Naive thymus-derived CD4-positive, alpha-beta T cell (primary cell): ENCODE results near the gene ZNF212. TPM values are rescaled to one million over a fixed set of nuclear protein-coding genes. Genes with fewer than 3 reads are reported as not detected.

Experiments
- ATAC-seq: fragments of 150-1000 bp; cut with Tn5 transposase; 2 replicates; pipeline ENCODE4 v1.10.0; 2021; ENCODE audit warnings: mild to moderate bottlenecking, moderate library complexity
- CTCF ChIA-PET: fragments of 350-600 bp; sonication (Branson Sonifier 250); formaldehyde crosslinking; loops from one replicate; lab custom pipeline; 2021; ENCODE audit warnings: antibody characterized with exemption; lab: Charles Lee
- POLR2A ChIA-PET: fragments of 350-600 bp; sonication (Branson Sonifier 250); formaldehyde crosslinking; loops from one replicate; lab custom pipeline; 2021; ENCODE audit warnings: antibody characterized with exemption, inconsistent platforms; lab: Charles Lee
- DNase-seq, 9 donors: peaks; one replicate each; pipeline versions ENCODE4 v3.0.0 to v3.0.0-alpha.2; 2020 to 2022; ENCODE audit warnings: mixed read lengths in 1 of 9
- H3K27ac ChIP-seq: one replicate; pipeline ENCODE4 v1.7.0; 2013; ENCODE audit warnings: mild to moderate bottlenecking, low read depth, low read length, moderate library complexity
- H3K27me3 ChIP-seq, 2 donors: one replicate each; pipeline ENCODE4 v1.7.0; 2013; ENCODE audit warnings: low read length in 2 of 2, mild to moderate bottlenecking in 2 of 2, moderate library complexity in 2 of 2; ENCODE audit not compliant: control insufficient read depth in 2 of 2, insufficient read depth in 2 of 2
- H3K36me3 ChIP-seq, 3 experiments: 1 replicate in 2 of 3; 2 replicates in 1 of 3; pipeline ENCODE4 v1.7.0; 2013; ENCODE audit warnings: low read length in 3 of 3, mild to moderate bottlenecking in 3 of 3, moderate library complexity in 1 of 3; ENCODE audit not compliant: insufficient read depth in 3 of 3, control insufficient read depth in 2 of 3
- H3K4me1 ChIP-seq, 2 donors: one replicate each; pipeline ENCODE4 v1.7.0; 2013; ENCODE audit warnings: low read length in 2 of 2, mild to moderate bottlenecking in 2 of 2, moderate library complexity in 1 of 2; ENCODE audit not compliant: control insufficient read depth in 2 of 2, insufficient read depth in 2 of 2
- H3K4me3 ChIP-seq: 2 replicates; pipeline ENCODE4 v1.7.0; 2013; ENCODE audit warnings: mild to moderate bottlenecking, low read length
- H3K9me3 ChIP-seq, 3 experiments: 1 replicate in 2 of 3; 2 replicates in 1 of 3; pipeline ENCODE4 v1.7.0; 2013; ENCODE audit warnings: low read length in 3 of 3; ENCODE audit not compliant: control insufficient read depth in 2 of 3
- H3K27ac Mint-ChIP-seq, 9 donors: one replicate each; pipeline ENCODE4 v1.8.0; 2020 to 2022; ENCODE audit warnings: mixed read lengths in 9 of 9, mild to moderate bottlenecking in 8 of 9, moderate library complexity in 5 of 9, inconsistent platforms in 2 of 9
- H3K27me3 Mint-ChIP-seq, 5 donors: one replicate each; pipeline ENCODE4 v1.8.0; 2021 to 2022; ENCODE audit warnings: mixed read lengths in 5 of 5, mild to moderate bottlenecking in 1 of 5
- H3K36me3 Mint-ChIP-seq, 5 donors: one replicate each; pipeline ENCODE4 v1.8.0; 2020 to 2022; ENCODE audit warnings: mixed read lengths in 5 of 5, mild to moderate bottlenecking in 3 of 5, inconsistent platforms in 1 of 5
- H3K4me1 Mint-ChIP-seq, 7 donors: one replicate each; pipeline ENCODE4 v1.8.0; 2020 to 2022; ENCODE audit warnings: mixed read lengths in 7 of 7, mild to moderate bottlenecking in 3 of 7, inconsistent platforms in 1 of 7
- H3K4me3 Mint-ChIP-seq, 10 donors: one replicate each; pipeline ENCODE4 v1.8.0; 2020 to 2022; ENCODE audit warnings: mild to moderate bottlenecking in 10 of 10, mixed read lengths in 10 of 10, moderate library complexity in 6 of 10, inconsistent platforms in 2 of 10
- H3K9me3 Mint-ChIP-seq, 11 donors: one replicate each; pipeline ENCODE4 v1.8.0; 2020 to 2022; ENCODE audit warnings: mixed read lengths in 11 of 11, mild to moderate bottlenecking in 4 of 11, inconsistent platforms in 1 of 11, moderate library complexity in 1 of 11
- intact Hi-C, 2 donors: fragments of 100-400 bp; cut with micrococcal nuclease; formaldehyde crosslinking; loops; one replicate each; pipeline ENCODE4 v1.15.1; 2023
- polyA plus RNA-seq, 2 donors: library from polyadenylated mRNA; unstranded; fragments of 300-500 nt; fragmentation: Illumina TruSeq; gene quantifications; one replicate each; pipeline ENCODE4 v1.2.3, GENCODE V29; 2021
- total RNA-seq, 6 experiments: library from RNA in 5 of 6; stranded (reverse) in 5 of 6; gene quantifications; 1 replicate in 5 of 6; 2 replicates in 1 of 6; pipeline ENCODE4 v1.2.3 and lab custom pipeline; 2021 to 2026

The ZNF212 gene
- total and polyA plus RNA-seq, 7 experiments from 2014 or later = 5.9 to 20.6 (median 12.1) TPM

DNA sequence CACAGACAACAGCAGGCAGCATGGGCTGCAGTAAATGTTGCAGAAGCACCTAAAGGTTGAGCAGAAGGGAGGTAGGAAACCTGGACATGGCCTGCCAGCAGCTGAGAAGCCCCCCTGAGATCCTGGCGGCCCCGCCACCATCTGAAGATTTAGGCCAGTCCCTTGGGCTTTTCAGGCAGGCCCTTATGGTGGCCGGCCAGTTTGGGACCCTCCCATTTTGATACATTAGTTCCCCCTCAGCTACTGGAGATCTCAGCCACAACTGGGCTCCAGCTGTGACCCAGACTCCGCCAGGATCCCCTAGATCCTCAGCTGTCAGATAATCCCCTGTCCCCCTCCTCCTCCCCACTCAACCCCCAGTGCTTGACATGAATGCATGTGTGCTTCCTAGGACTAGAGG is 56.9 kb downstream of the ZNF212 start:
- no peaks in the 10 kb centered on the region for H3K4me1 ChIP-seq
- no peaks in the 10 kb centered on the region for H3K27me3 ChIP-seq
- Mint-ChIP-seq H3K27ac (no peak overlapping the region), H3K27me3 (no peaks in the 10 kb centered on the region), H3K36me3 (peaks cover 0 to 14% (median 4%) of the 10 kb centered on the region in 5 donors), H3K4me3 (no peak overlapping the region), H3K9me3 (peaks cover 0 to 4% (median 0%) of the 10 kb centered on the region in 11 donors), H3K4me1 (peaks cover 0 to 5% (median 0%) of the 10 kb centered on the region in 7 donors)
- H3K27ac ChIP-seq = no peak overlapping the region
- POLR2A ChIA-PET = interaction anchor here (1.2 kb wide), 1 partner anchor 12 kb away, joined by 4 read pairs; no protein-coding TSS in a partner anchor
- DNase-seq (no peak), ATAC-seq (no peak)
- intact Hi-C loops = no loop called here
- H3K9me3 ChIP-seq = peaks cover 0 to 4% (median 0%) of the 10 kb centered on the region in 3 experiments
- H3K36me3 ChIP-seq = peaks cover 0 to 35% (median 4%) of the 10 kb centered on the region in 3 experiments
- H3K4me3 ChIP-seq = no peak overlapping the region
- CTCF ChIA-PET = no interaction called here

DNA sequence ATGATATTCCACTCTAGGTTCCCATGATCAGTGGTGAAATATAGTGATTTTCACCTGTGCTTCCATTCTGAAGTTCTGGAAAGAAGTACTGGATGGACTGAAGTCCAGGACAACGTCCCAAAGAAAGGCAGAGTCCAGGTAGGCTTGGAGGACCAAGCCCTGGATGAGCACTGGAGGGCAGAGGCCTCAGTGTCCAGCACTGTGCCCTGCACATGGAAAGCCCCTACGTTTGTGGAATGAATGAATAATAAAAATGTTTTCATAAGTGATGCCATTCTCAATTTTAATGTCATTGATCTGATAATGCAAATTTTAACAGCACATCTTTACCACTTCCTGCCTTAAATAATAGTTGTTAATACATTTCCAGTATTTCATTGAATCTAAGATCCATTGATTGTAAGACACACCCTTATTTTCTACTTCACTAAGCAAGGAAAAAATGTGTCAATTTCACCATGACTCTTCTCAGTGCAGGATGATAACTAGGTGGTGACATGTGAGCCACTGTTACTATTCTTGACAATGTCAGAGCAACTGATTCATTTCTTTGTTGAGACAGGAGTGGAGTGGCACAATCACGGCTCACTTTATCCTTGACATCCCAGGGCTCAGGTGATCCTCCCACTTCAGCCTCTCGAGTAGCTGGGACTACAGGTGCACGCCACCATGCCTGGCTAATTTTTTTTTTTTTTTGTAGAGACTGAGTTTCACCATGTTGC is 57.7 kb downstream of the ZNF212 start:
- Mint-ChIP-seq H3K9me3 (peaks cover 0 to 4% (median 0%) of the 10 kb centered on the region in 11 donors), H3K27ac (peak overlapping the region in 2 of 9 donors; percentile 29 to 62), H3K36me3 (peaks cover 0 to 14% (median 4%) of the 10 kb centered on the region in 5 donors), H3K4me3 (no peak overlapping the region), H3K27me3 (no peaks in the 10 kb centered on the region), H3K4me1 (peaks cover 0 to 5% (median 0%) of the 10 kb centered on the region in 7 donors)
- Histone ChIP-seq H3K36me3 (peaks cover 0 to 30% (median 4%) of the 10 kb centered on the region in 3 experiments), H3K4me3 (no peak overlapping the region), H3K27me3 (no peaks in the 10 kb centered on the region), H3K27ac (no peak overlapping the region), H3K4me1 (no peaks in the 10 kb centered on the region), H3K9me3 (peaks cover 0 to 4% (median 0%) of the 10 kb centered on the region in 3 experiments)
- POLR2A ChIA-PET = interaction anchor here (1.2 kb wide), 1 partner anchor 13 kb away, joined by 4 read pairs; no protein-coding TSS in a partner anchor
- CTCF ChIA-PET = no interaction called here
- intact Hi-C loops = no loop called here
- DNase-seq (peak in 1 of 9 donors; percentile 6), ATAC-seq (no peak)

DNA sequence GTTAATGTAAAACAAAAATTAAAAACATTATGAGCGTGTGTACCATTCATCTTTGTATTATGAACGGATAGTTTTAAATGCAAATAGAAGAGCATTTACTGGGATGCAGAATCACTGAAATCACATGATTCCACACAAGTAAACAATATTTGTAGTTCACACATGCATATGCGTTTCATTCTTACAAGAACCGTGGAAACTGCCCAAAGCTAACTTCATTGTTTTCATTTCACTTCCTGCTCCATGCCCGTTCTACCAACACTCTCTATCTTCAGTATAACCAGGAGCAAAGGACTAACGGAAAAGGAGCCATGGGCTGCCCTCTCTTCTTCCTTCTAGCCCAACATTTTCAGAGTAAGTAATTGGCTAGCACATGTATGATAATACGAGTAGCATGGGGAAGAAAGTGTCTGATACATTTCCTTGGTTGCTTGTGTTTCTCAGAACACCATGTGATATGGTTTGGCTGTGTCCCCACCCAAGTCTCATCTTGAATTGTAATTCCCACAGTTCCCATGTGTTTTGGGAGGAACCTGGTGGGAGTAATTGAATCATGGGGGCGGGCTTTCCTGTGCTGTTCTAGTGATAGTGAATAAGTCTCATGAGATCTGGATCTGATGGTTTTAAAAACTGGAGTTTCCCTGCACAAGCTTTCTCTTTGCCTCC is 61.3 kb downstream of the ZNF212 start:
- no peak overlapping the region for H3K27ac ChIP-seq
- no peak overlapping the region for H3K4me3 ChIP-seq
- H3K4me1 Mint-ChIP-seq = no peaks in the 10 kb centered on the region
- no peak overlapping the region for H3K27ac Mint-ChIP-seq
- H3K36me3 ChIP-seq = no peaks in the 10 kb centered on the region
- DNase-seq (peak in 1 of 9 donors; percentile 4), ATAC-seq (no peak)
- H3K27me3 Mint-ChIP-seq = peaks cover 0 to 2% (median 0%) of the 10 kb centered on the region in 5 donors
- H3K9me3 Mint-ChIP-seq = peaks cover 0 to 4% (median 0%) of the 10 kb centered on the region in 11 donors
- no peaks in the 10 kb centered on the region for H3K27me3 ChIP-seq
- intact Hi-C loops = no loop called here
- no peaks in the 10 kb centered on the region for H3K4me1 ChIP-seq
- no peak overlapping the region for H3K4me3 Mint-ChIP-seq
- POLR2A ChIA-PET = interaction anchor here (0.6 kb wide), 1 partner anchor 168 kb away, joined by 3 read pairs; no protein-coding TSS in a partner anchor
- peaks cover 0 to 4% (median 0%) of the 10 kb centered on the region in 3 experiments for H3K9me3 ChIP-seq
- CTCF ChIA-PET = no interaction called here
- H3K36me3 Mint-ChIP-seq = peaks cover 0 to 4% (median 0%) of the 10 kb centered on the region in 5 donors

DNA sequence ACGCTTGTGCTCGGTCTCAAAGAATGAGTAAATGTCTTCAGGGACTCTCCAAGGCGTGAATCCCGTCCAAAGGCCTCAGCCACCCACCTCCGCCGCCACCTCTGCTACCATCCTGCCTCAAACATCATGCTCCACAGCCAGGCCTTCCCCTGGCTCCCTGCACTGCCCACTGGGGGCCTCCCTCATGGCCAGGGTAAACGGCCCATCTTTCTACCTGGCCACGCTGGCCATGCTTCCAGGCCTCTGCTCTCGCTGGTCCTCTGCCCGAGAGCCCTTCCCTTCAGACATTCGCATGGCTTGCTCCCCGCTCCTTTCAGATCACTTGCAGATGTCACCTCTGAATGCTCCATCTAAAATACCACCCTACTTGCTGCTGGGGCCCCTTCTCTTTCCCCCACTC is 62.8 kb downstream of the ZNF212 start:
- Histone ChIP-seq H3K36me3 (no peaks in the 10 kb centered on the region), H3K27me3 (no peaks in the 10 kb centered on the region), H3K4me3 (no peak overlapping the region), H3K9me3 (peaks cover 0 to 4% (median 0%) of the 10 kb centered on the region in 3 experiments), H3K4me1 (no peaks in the 10 kb centered on the region), H3K27ac (no peak overlapping the region)
- Mint-ChIP-seq H3K27me3 (peaks cover 0 to 5% (median 0%) of the 10 kb centered on the region in 5 donors), H3K27ac (no peak overlapping the region), H3K36me3 (no peaks in the 10 kb centered on the region), H3K4me3 (no peak overlapping the region), H3K9me3 (peaks cover 0 to 4% (median 0%) of the 10 kb centered on the region in 11 donors), H3K4me1 (no peaks in the 10 kb centered on the region)
- intact Hi-C loops = no loop called here
- CTCF ChIA-PET = interaction anchor here (0.6 kb wide), 1 partner anchor 51 kb away, joined by 4 read pairs; no protein-coding TSS in a partner anchor
- no peak for ATAC-seq
- POLR2A ChIA-PET = no interaction called here
- DNase-seq = peak in 1 of 9 donors; percentile 8

DNA sequence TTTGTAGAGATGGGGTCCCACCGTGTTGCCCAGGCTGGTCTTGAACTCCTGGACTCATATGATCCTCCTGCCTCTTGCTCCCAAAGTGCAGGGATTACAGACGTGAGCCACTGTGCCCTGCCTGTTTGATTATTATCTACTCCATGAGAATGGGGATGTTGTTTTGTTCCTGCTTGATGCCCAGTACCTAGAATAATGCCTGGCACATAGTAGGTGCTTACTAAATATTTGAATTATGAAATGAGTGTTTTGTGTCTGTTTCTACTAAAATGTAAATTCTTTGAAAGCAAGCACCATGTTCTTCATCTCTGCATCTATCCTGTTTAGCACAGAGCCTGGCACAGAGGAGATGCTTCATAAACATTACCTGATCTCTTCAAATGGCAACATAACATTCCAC is 63.4 kb downstream of the ZNF212 start:
- Mint-ChIP-seq H3K4me3 (no peak overlapping the region), H3K27me3 (peaks cover 0 to 5% (median 0%) of the 10 kb centered on the region in 5 donors), H3K27ac (no peak overlapping the region), H3K9me3 (peaks cover 0 to 4% (median 0%) of the 10 kb centered on the region in 11 donors), H3K36me3 (no peaks in the 10 kb centered on the region), H3K4me1 (no peaks in the 10 kb centered on the region)
- no peaks in the 10 kb centered on the region for H3K4me1 ChIP-seq
- intact Hi-C loops = no loop called here
- no peak overlapping the region for H3K27ac ChIP-seq
- no peaks in the 10 kb centered on the region for H3K36me3 ChIP-seq
- CTCF ChIA-PET = interaction anchor here (0.6 kb wide), 1 partner anchor 51 kb away, joined by 4 read pairs; no protein-coding TSS in a partner anchor
- no peak overlapping the region for H3K4me3 ChIP-seq
- POLR2A ChIA-PET = no interaction called here
- peak in 1 of 9 donors; percentile 7 for DNase-seq
- H3K9me3 ChIP-seq = peaks cover 0 to 4% (median 0%) of the 10 kb centered on the region in 3 experiments
- no peaks in the 10 kb centered on the region for H3K27me3 ChIP-seq
- ATAC-seq = no peak

DNA sequence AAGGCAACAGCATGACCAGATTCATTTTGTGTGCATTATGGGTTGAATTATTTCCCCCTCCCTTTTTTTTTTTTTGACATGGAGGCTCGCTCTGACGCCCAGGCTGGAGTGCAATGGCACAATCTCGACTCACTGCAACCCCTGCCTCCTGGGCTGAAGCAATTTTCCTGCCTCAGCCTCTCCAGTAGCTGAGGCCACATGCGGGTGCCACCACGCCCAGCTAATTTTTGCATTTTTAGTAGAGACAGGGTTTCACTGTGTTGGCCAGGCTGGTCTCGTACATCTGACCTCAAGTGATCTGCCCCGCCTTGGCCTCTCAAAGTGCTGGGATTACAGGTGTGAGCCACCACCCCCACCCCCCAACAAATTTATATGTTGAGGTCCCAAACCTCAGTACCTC is 64.6 kb downstream of the ZNF212 start:
- Mint-ChIP-seq H3K27ac (no peak overlapping the region), H3K4me3 (no peak overlapping the region), H3K36me3 (no peaks in the 10 kb centered on the region), H3K27me3 (peaks cover 0 to 5% (median 0%) of the 10 kb centered on the region in 5 donors), H3K4me1 (no peaks in the 10 kb centered on the region), H3K9me3 (peaks cover 0 to 2% (median 0%) of the 10 kb centered on the region in 11 donors)
- Histone ChIP-seq H3K27ac (no peak overlapping the region), H3K4me1 (no peaks in the 10 kb centered on the region), H3K9me3 (no peaks in the 10 kb centered on the region), H3K36me3 (no peaks in the 10 kb centered on the region), H3K4me3 (no peak overlapping the region), H3K27me3 (no peaks in the 10 kb centered on the region)
- DNase-seq (no peak), ATAC-seq (no peak)
- CTCF ChIA-PET = no interaction called here
- POLR2A ChIA-PET = no interaction called here
- intact Hi-C loops = no loop called here
